ENCODE measurements around the gene RNF14.

Gene RNF14

GRCh38 chr5:141982626-141983025 is 13.7 kb downstream of the RNF14 start:
- H3K36me3 Mint-ChIP-seq, result peaks cover 44 to 55% of the 10 kb centered on the region in 2 donors
- no peak for ATAC-seq (replicated peaks)
- no peak overlapping the region for H3K4me3 Mint-ChIP-seq

GRCh38 chr5:141986072-141986471 is 17.2 kb downstream of the RNF14 start:
- no peak for DNase-seq
- Mint-ChIP-seq H3K36me3 (peaks cover 34 to 37% of the 10 kb centered on the region in 2 donors), H3K27ac (peak overlapping the region; percentile 11), H3K9me3 (no peaks in the 10 kb centered on the region), H3K4me3 (no peak overlapping the region), H3K4me1 (no peaks in the 10 kb centered on the region), H3K27me3 (no peaks in the 10 kb centered on the region)
- no peak for ATAC-seq (replicated peaks)

More at GRCh38 chr5:141982626-141983025, 13.7 kb downstream of the RNF14 start:
- H3K4me1 Mint-ChIP-seq, result no peaks in the 10 kb centered on the region
- H3K27me3 Mint-ChIP-seq, result no peaks in the 10 kb centered on the region
- H3K9me3 Mint-ChIP-seq, result no peaks in the 10 kb centered on the region
- no peak for DNase-seq
- no peak overlapping the region for H3K27ac Mint-ChIP-seq

DNA sequence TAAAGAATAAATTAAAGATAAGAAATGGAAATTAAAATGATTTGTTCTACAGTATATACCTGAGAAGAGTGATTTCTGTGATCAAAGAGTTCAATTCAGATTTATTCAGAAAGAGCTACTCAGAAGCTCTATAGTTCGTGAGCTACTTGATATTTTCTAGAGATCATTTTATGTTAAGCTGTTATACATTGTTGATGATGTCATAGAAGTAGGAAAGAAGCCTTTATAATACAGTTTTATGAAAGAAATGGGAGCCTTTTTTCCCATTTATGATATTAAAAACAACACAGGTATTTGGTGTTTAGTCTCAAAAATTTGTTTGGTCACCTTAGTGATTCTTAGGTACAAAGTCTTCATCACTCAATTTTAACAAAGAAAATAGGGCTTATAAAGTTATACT is 20.8 kb downstream of the RNF14 start:
- H3K36me3 Mint-ChIP-seq, result peaks cover 36 to 46% of the 10 kb centered on the region in 2 donors
- peaks cover 5 to 11% of the 10 kb centered on the region in 2 donors for H3K4me1 Mint-ChIP-seq
- DNase-seq (no peak), ATAC-seq (replicated peaks) (no peak)
- H3K27ac Mint-ChIP-seq, result no peak overlapping the region
- H3K27me3 Mint-ChIP-seq, result no peaks in the 10 kb centered on the region
- no peaks in the 10 kb centered on the region for H3K9me3 Mint-ChIP-seq
- H3K4me3 Mint-ChIP-seq, result no peak overlapping the region

- Mint-ChIP-seq H3K9me3 (no peaks in the 10 kb centered on the region), H3K36me3 (peaks cover 32 to 47% of the 10 kb centered on the region in 2 donors), H3K27ac (no peak overlapping the region), H3K4me3 (no peak overlapping the region), H3K4me1 (peaks cover 9 to 14% of the 10 kb centered on the region in 2 donors), H3K27me3 (no peaks in the 10 kb centered on the region)
- DNase-seq, result peak; percentile 35
- ATAC-seq (replicated peaks), result peak; percentile 65 to 68
These were observed 23.6 kb downstream of the RNF14 start for GRCh38 chr5:141992349-141992963.

DNA sequence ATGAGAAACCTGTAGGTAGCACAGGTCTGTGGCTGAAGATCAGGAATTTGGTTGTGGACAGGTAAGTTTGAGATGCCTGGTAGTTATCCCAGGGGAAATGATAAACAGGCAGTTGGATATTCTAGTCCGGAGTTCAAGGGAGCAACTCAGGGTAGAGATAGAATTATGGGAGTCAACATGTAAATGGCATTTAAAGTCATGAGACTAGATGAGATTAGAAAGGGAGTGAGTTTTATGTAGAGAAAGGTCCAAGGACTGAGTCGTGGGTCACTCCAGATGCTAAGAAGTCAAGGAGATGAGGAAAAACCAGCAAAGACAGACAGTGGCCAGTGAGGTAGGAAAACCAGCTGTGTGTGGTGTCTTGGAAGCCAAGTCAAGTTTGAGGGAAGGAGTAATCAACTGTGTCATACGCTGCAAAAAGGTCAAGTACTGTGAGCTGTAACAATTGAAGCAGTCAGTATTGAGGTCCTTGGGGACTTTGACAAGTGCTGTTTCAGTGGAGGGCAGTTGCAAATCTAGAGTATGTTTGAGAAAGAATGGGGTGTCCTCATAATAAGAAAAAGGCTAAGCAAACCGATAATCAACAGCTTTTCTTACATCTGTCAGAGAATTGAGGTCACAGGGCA is 25.7 kb downstream of the RNF14 start:
- no peak for DNase-seq
- Mint-ChIP-seq H3K27me3 (no peaks in the 10 kb centered on the region), H3K4me1 (peaks cover 9 to 14% of the 10 kb centered on the region in 2 donors), H3K27ac (no peak overlapping the region), H3K36me3 (peaks cover 40 to 60% of the 10 kb centered on the region in 2 donors), H3K9me3 (no peaks in the 10 kb centered on the region), H3K4me3 (no peak overlapping the region)
- ATAC-seq (replicated peaks), result no peak

DNA sequence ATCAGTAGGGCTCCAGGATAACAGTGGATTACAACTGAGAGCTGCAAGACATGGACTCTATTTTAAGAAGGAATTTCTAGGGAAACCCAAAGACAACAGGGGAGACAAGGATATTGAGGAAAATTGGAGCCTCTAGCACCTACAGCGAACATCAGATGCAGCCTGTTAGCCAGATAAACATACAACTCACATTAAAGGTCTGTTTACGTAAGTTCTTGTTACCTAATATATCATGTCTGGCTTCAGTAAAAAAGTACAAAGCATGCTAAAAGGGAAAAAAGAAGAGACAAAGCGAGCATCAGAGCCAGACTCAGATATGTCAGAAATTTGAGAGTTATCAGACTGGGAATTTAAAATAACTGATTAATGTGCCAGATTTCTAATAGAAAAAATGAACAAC is 26.8 kb downstream of the RNF14 start:
- DNase-seq (no peak), ATAC-seq (replicated peaks) (no peak)
- Mint-ChIP-seq H3K4me3 (no peak overlapping the region), H3K36me3 (peaks cover 44 to 65% of the 10 kb centered on the region in 2 donors), H3K9me3 (no peaks in the 10 kb centered on the region), H3K27me3 (no peaks in the 10 kb centered on the region), H3K27ac (no peak overlapping the region), H3K4me1 (peaks cover 10 to 16% of the 10 kb centered on the region in 2 donors)

- H3K27me3 Mint-ChIP-seq, result no peaks in the 10 kb centered on the region
- peaks cover 46 to 67% of the 10 kb centered on the region in 2 donors for H3K36me3 Mint-ChIP-seq
- DNase-seq (no peak), ATAC-seq (replicated peaks) (no peak)
- no peaks in the 10 kb centered on the region for H3K9me3 Mint-ChIP-seq
- H3K4me3 Mint-ChIP-seq, result no peak overlapping the region
- peaks cover 14 to 22% of the 10 kb centered on the region in 2 donors for H3K4me1 Mint-ChIP-seq
- no peak overlapping the region for H3K27ac Mint-ChIP-seq
These were observed 28.6 kb downstream of the RNF14 start for GRCh38 chr5:141997358-141997960.

GRCh38 chr5:142000173-142000572 is 31.3 kb downstream of the RNF14 start:
- Mint-ChIP-seq H3K9me3 (no peaks in the 10 kb centered on the region), H3K27ac (no peak overlapping the region), H3K27me3 (no peaks in the 10 kb centered on the region), H3K4me1 (peaks cover 7 to 9% of the 10 kb centered on the region in 2 donors), H3K4me3 (no peak overlapping the region), H3K36me3 (peaks cover 39 to 60% of the 10 kb centered on the region in 2 donors)
- ATAC-seq (replicated peaks), result no peak
- DNase-seq, result no peak

DNA sequence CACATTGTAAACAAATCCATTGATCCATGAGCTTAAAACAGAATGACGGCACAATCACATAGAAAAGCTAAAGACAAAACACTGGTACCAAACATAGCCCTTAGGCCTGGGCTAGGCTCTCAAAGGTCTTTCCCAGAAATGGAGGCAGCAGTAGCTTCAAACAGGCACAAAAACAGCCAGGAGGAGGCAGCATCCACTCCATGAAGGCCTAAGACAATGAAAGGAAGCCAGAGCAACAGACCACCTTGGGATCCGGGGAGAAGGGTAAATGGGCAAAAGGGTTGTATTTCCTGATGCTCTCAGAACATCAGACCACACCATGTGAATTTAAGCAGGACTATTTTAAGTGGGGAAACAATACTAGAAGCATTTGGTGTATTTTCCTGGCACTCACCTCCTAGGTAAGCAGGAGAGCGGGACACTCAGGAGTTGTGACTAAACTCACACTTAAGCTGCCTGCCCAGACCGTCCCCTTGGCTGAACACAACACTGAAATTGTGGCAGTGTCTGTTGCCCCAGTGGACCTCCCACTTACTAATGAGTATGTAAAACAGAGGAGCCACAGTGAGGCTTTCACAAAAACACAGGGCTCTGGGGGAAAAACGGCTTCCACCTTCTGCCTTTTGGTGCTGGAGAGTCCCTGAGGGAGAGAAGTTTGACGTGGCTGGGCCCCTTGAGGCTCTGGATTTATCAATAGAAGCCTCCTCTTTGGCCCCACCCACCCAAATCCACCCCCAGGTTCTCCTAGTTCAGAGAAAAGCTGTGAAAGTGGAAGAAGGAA is 32.0 kb downstream of the RNF14 start:
- H3K27ac Mint-ChIP-seq, result no peak overlapping the region
- peaks cover 7 to 9% of the 10 kb centered on the region in 2 donors for H3K4me1 Mint-ChIP-seq
- H3K36me3 Mint-ChIP-seq, result peaks cover 39 to 62% of the 10 kb centered on the region in 2 donors
- H3K4me3 Mint-ChIP-seq, result no peak overlapping the region
- ATAC-seq (replicated peaks), result peak; percentile 63 to 79
- peak; percentile 17 for DNase-seq
- no peaks in the 10 kb centered on the region for H3K9me3 Mint-ChIP-seq
- no peaks in the 10 kb centered on the region for H3K27me3 Mint-ChIP-seq

DNA sequence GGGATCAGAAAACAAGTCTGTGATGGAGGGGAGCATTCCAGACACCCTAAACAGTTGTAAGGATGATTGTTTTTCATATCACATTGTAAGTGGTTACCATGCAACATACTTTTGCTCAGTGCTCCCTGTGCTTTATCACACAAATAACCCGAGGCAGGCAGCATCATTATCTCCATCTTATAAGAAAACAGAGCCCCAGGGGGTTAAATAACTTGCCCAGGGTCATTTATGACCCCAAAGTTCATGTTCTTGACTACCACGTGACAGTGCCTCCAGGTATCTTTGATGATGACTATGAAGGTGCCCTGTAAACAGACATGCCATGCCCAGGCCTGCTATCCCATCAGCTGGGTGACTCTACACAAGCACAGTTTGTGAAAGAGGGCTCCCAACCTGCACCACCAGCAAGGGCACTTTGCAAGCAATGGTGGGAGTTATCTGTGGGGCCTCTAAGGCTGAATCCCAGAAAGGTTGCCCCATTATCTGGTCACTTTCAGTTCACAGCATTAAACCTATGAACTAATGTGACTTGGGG is 34.4 kb downstream of the RNF14 start:
- peaks cover 41 to 64% of the 10 kb centered on the region in 2 donors for H3K36me3 Mint-ChIP-seq
- no peak overlapping the region for H3K27ac Mint-ChIP-seq
- H3K4me1 Mint-ChIP-seq, result peaks cover 20 to 30% of the 10 kb centered on the region in 2 donors
- no peak for DNase-seq
- no peak for ATAC-seq (replicated peaks)
- no peaks in the 10 kb centered on the region for H3K9me3 Mint-ChIP-seq
- no peaks in the 10 kb centered on the region for H3K27me3 Mint-ChIP-seq
- no peak overlapping the region for H3K4me3 Mint-ChIP-seq

DNA sequence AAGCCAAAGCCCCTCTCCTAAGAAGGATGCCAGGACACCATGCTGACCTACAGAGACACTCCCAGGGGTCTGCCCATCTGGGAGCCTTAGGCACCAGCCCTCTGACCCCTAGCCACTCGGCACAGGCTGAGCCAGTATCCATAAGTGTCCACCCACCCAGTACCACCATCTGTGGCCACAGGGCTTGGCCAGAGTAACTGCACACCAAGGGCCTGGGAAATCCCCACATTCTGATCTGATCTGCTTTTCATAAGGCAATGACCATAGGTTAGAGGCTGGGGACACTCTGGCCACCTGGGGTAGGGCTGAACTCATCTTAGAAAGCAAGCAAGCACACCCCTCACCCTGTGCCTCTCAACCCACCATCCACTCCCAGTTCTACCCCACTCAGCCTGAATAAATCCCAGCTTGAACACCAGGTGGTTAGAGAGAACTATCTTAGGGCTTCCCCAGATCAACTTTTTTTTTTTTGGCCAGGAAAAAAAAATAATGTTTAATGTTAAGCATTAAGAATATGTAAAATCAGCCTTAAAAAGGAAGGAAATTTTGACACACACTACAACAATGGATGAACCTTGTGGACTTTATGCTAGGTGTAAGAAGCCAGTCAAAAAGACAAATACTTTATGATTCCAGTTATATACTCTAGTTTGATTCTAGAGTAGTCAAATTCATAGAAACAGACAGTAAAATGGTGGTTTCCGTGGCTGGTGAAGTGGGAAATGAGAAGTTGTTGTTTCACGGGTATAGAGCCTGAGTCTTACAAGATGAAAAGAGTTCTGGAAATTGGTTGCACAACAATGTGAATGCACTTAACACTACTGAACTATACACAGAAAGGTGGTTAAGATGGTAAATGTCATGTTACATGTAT is 37.7 kb downstream of the RNF14 start:
- DNase-seq, result no peak
- peak; percentile 84 to 86 for ATAC-seq (replicated peaks)
- Mint-ChIP-seq H3K36me3 (peaks cover 31 to 57% of the 10 kb centered on the region in 2 donors), H3K4me3 (peak overlapping the region in 1 of 2 donors; percentile 47), H3K27ac (no peak overlapping the region), H3K9me3 (no peaks in the 10 kb centered on the region), H3K27me3 (no peaks in the 10 kb centered on the region), H3K4me1 (peaks cover 16 to 22% of the 10 kb centered on the region in 2 donors)

- ATAC-seq (replicated peaks) (no peak), DNase-seq (no peak)
- Mint-ChIP-seq H3K27ac (no peak overlapping the region), H3K36me3 (peaks cover 31 to 54% of the 10 kb centered on the region in 2 donors), H3K27me3 (no peaks in the 10 kb centered on the region), H3K4me3 (peak overlapping the region in 1 of 2 donors; percentile 47), H3K4me1 (peaks cover 20 to 27% of the 10 kb centered on the region in 2 donors), H3K9me3 (no peaks in the 10 kb centered on the region)
These were observed 38.3 kb downstream of the RNF14 start for GRCh38 chr5:142007237-142007544.

DNA sequence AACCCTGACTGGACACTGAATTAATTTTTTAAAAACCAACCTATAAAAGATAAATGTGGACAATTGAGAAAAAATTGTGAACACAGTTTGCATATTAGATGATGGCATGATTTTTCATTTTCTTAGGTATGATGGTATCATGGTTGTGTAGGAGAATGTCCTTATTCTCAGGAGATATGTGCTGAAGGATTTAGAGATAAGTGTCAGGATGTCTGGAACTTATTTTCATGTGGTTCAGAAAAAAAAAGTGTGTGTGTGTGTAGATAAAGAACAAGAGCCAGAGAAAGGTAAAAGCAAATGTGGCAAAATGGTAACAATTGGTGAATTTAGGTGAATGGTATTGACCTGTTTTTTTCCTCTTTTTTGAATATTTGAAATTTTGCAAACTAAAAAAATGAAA is 39.9 kb downstream of the RNF14 start:
- H3K27ac Mint-ChIP-seq, result no peak overlapping the region
- peaks cover 25 to 41% of the 10 kb centered on the region in 2 donors for H3K4me1 Mint-ChIP-seq
- DNase-seq (no peak), ATAC-seq (replicated peaks) (no peak)
- no peak overlapping the region for H3K4me3 Mint-ChIP-seq
- peaks cover 24 to 50% of the 10 kb centered on the region in 2 donors for H3K36me3 Mint-ChIP-seq
- H3K27me3 Mint-ChIP-seq, result no peaks in the 10 kb centered on the region
- H3K9me3 Mint-ChIP-seq, result no peaks in the 10 kb centered on the region
